HCT116 (cell line): Measurements from ENCODE around the gene MSI2. TPM values are rescaled to one million over a fixed set of nuclear protein-coding genes. Genes with fewer than 3 reads are reported as not detected.

ENCODE experiments used
- ATAC-seq: fragments of 200-7000 bp; cut with Tn5 transposase; 2 replicates; pipeline ENCODE4 v1.9.1; 2020; ENCODE audit warnings: mild to moderate bottlenecking, moderate library complexity
- BruUV-seq: library from RNA; stranded (reverse); fragments of 400-500 nt; replicated peaks from 2 replicates; lab custom pipeline; 2021; lab: Mats Ljungman, UMichigan
- CTCF ChIA-PET: fragments of 300-600 bp; sonication (Branson Sonifier 250); formaldehyde crosslinking; loops from one replicate; lab custom pipeline; 2021; ENCODE audit warnings: antibody characterized with exemption; lab: Charles Lee
- POLR2A ChIA-PET: fragments of 300-600, 350-600 bp; sonication (Branson Sonifier 250); formaldehyde crosslinking; loops from one replicate; lab custom pipeline; 2021; ENCODE audit warnings: antibody characterized with exemption; lab: Charles Lee
- RAD21 ChIA-PET, 2 experiments: fragments of 300-600 bp; sonication (Branson Sonifier 250); formaldehyde crosslinking; loops; one replicate each; lab custom pipeline; 2023; ENCODE audit warnings: low total read pairs in 2 of 2; ENCODE audit not compliant: uncharacterized antibody in 2 of 2, unreplicated experiment in 2 of 2, low non-redundant PET in 1 of 2; lab: Charles Lee
- DNase-seq: peaks from one replicate; pipeline ENCODE4 v3.0.0-alpha.2; 2010; ENCODE audit warnings: low read depth, low spot score
- H2AFZ ChIP-seq: fragments of 200-600 bp; shearing (Covaris generic), sonication (generic); 2 replicates; pipeline ENCODE4 v1.6.1; 2017; ENCODE audit warnings: low read depth, mixed run types, mixed read lengths, antibody characterized with exemption, low read length; ENCODE audit not compliant: poor library complexity, severe bottlenecking
- H3K27ac ChIP-seq: 2 replicates; pipeline ENCODE4 v1.5.1; 2012; ENCODE audit warnings: low read depth, low read length
- H3K27me3 ChIP-seq: fragments of 200-600 bp; sonication (generic); 2 replicates; pipeline ENCODE4 v1.6.1; 2016; ENCODE audit warnings: mixed run types, low read length, mixed read lengths; ENCODE audit not compliant: insufficient read depth
- H3K36me3 ChIP-seq, 2 experiments: fragments of 200-500 bp in 1 of 2; fragments of 200-600 bp in 1 of 2; sonication (Bioruptor generic) in 1 of 2; sonication (generic) in 1 of 2; 2 replicates each; pipeline versions ENCODE4 v1.5.1 to v1.6.1; 2014 to 2016; ENCODE audit warnings: low read length in 2 of 2, inconsistent platforms in 1 of 2, mixed read lengths in 1 of 2, mixed run types in 1 of 2; ENCODE audit not compliant: insufficient read depth in 2 of 2, control insufficient read depth in 1 of 2
- H3K4me1 ChIP-seq, 2 experiments: fragments of 200-600 bp in 1 of 2; sonication (generic) in 1 of 2; 2 replicates each; pipeline versions ENCODE4 v1.5.1 to v1.6.1; 2012 to 2017; ENCODE audit warnings: low read length in 2 of 2, inconsistent platforms in 1 of 2, mild to moderate bottlenecking in 1 of 2, mixed read lengths in 1 of 2, mixed run types in 1 of 2, moderate library complexity in 1 of 2; ENCODE audit not compliant: insufficient read depth in 2 of 2, control insufficient read depth in 1 of 2
- H3K4me2 ChIP-seq: fragments of 200-600 bp; sonication (generic); 2 replicates; pipeline ENCODE4 v1.6.1; 2017; ENCODE audit warnings: mixed run types, low read length, mixed read lengths
- H3K4me3 ChIP-seq, 2 experiments: fragments of 200-600 bp in 1 of 2; sonication (generic) in 1 of 2; replicated peaks in 1 of 2; 2 replicates each; pipeline ENCODE4 v1.5.1; 2011 to 2016; ENCODE audit warnings: low read length in 2 of 2, control low read depth in 1 of 2, low read depth in 1 of 2, mild to moderate bottlenecking in 1 of 2, mixed read lengths in 1 of 2, mixed run types in 1 of 2
- H3K79me2 ChIP-seq: fragments of 200-600 bp; sonication (generic); 2 replicates; pipeline ENCODE4 v1.6.1; 2017; ENCODE audit warnings: mild to moderate bottlenecking, mixed run types, low read length, moderate library complexity, mixed read lengths; ENCODE audit not compliant: insufficient read depth
- H3K9ac ChIP-seq: fragments of 200-600 bp; sonication (generic); 2 replicates; pipeline ENCODE4 v1.6.1; 2016; ENCODE audit warnings: low read length, mixed read lengths
- H3K9me2 ChIP-seq: fragments of 200-600 bp; sonication (generic), shearing (Covaris generic); 2 replicates; pipeline ENCODE4 v1.6.1; 2017; ENCODE audit warnings: mixed run types, mild to moderate bottlenecking, moderate library complexity; ENCODE audit not compliant: insufficient read depth
- H3K9me3 ChIP-seq, 2 experiments: fragments of 200-500 bp in 1 of 2; fragments of 200-600 bp in 1 of 2; sonication (Bioruptor generic) in 1 of 2; sonication (generic) in 1 of 2; 2 replicates each; pipeline ENCODE4 v1.6.1; 2014 to 2017; ENCODE audit warnings: low read length in 2 of 2, mixed read lengths in 2 of 2, inconsistent platforms in 1 of 2, low read depth in 1 of 2, mild to moderate bottlenecking in 1 of 2, mixed run types in 1 of 2, moderate library complexity in 1 of 2; ENCODE audit not compliant: control insufficient read depth in 1 of 2, insufficient read depth in 1 of 2
- H4K20me1 ChIP-seq: fragments of 200-600 bp; sonication (generic), shearing (Covaris generic); 2 replicates; pipeline ENCODE4 v1.6.1; 2017; ENCODE audit warnings: mixed run types, mild to moderate bottlenecking, moderate library complexity; ENCODE audit not compliant: insufficient read depth
- ATF3 ChIP-seq: IDR thresholded peaks from 2 replicates; pipeline ENCODE4 v1.6.1; 2012
- CBX3 ChIP-seq: IDR thresholded peaks from 2 replicates; pipeline ENCODE4 v1.6.1; 2012; ENCODE audit warnings: low read depth
- CEBPB ChIP-seq: IDR thresholded peaks from 2 replicates; pipeline ENCODE4 v1.6.1; 2012; ENCODE audit warnings: low read depth
- CTCF ChIP-seq, 3 experiments: fragments of 200-600 bp in 1 of 3; sonication (generic) in 1 of 3; IDR thresholded peaks in 2 of 3; conservative IDR thresholded peaks in 1 of 3; 2 replicates each; pipeline ENCODE4 v1.5.1; 2012 to 2017; ENCODE audit warnings: low read depth in 2 of 3, low read length in 2 of 3, antibody characterized with exemption in 1 of 3, borderline replicate concordance in 1 of 3, control low read depth in 1 of 3, mild to moderate bottlenecking in 1 of 3, mixed read lengths in 1 of 3, mixed run types in 1 of 3, moderate library complexity in 1 of 3; ENCODE audit not compliant: insufficient read depth in 1 of 3
- ELF1 ChIP-seq: IDR thresholded peaks from 2 replicates; pipeline ENCODE4 v1.6.1; 2012; ENCODE audit warnings: low read depth, borderline replicate concordance
- EZH2 ChIP-seq: fragments of 200-600 bp; sonication (generic); IDR thresholded peaks from 2 replicates; pipeline ENCODE4 v1.6.1; 2017; ENCODE audit warnings: antibody characterized with exemption, mixed run types
- EZH2phosphoT487 ChIP-seq: fragments of 200-600 bp; IDR thresholded peaks from 2 replicates; pipeline ENCODE4 v1.6.1; 2018; ENCODE audit warnings: antibody characterized with exemption, borderline replicate concordance
- FOSL1 ChIP-seq: IDR thresholded peaks from 2 replicates; pipeline ENCODE4 v1.6.1; 2012; ENCODE audit warnings: low read depth
- JUND ChIP-seq: IDR thresholded peaks from 2 replicates; pipeline ENCODE4 v1.6.1; 2012
- MAX ChIP-seq: IDR thresholded peaks from 2 replicates; pipeline ENCODE4 v1.6.1; 2012
- POLR2A ChIP-seq: IDR thresholded peaks from 2 replicates; pipeline ENCODE4 v1.7.0; 2011; ENCODE audit warnings: borderline replicate concordance; ENCODE audit not compliant: insufficient read depth, insufficient read length; ENCODE audit errors: extremely low read depth
- POLR2AphosphoS5 ChIP-seq: IDR thresholded peaks from 2 replicates; pipeline ENCODE4 v1.6.1; 2011; ENCODE audit warnings: mild to moderate bottlenecking, low read depth, low read length, moderate library complexity
- RAD21 ChIP-seq: IDR thresholded peaks from 2 replicates; pipeline ENCODE4 v1.6.1; 2012; ENCODE audit warnings: low read depth, mild to moderate bottlenecking
- REST ChIP-seq: IDR thresholded peaks from 2 replicates; pipeline ENCODE4 v1.6.1; 2012; ENCODE audit warnings: low read depth
- SP1 ChIP-seq: IDR thresholded peaks from 2 replicates; pipeline ENCODE4 v1.6.1; 2012; ENCODE audit warnings: low read depth
- TCF7L2 ChIP-seq: IDR thresholded peaks from 2 replicates; pipeline ENCODE4 v1.7.0; 2011; ENCODE audit warnings: borderline replicate concordance, inconsistent platforms; ENCODE audit not compliant: insufficient read depth, insufficient read length; ENCODE audit errors: extremely low read depth
- ZBTB33 ChIP-seq: IDR thresholded peaks from 2 replicates; pipeline ENCODE4 v1.6.1; 2011; ENCODE audit warnings: mild to moderate bottlenecking, low read length, moderate library complexity; ENCODE audit not compliant: insufficient replicate concordance; ENCODE audit errors: extremely low read depth
- ZFX ChIP-seq: fragments of 450-650 bp; IDR thresholded peaks from 2 replicates; pipeline ENCODE4 v1.6.1; 2017
- ZNF274 ChIP-seq: fragments of 200-500 bp; sonication (Bioruptor generic); IDR thresholded peaks from 2 replicates; pipeline ENCODE4 v1.6.1; 2014; ENCODE audit warnings: mild to moderate bottlenecking, low read depth, low read length, inconsistent platforms
- intact Hi-C: fragments of 100-400 bp; cut with micrococcal nuclease; formaldehyde crosslinking; loops from 2 replicates; pipeline ENCODE4 v1.10.0; 2022
- total RNA-seq: library from RNA; stranded (reverse); gene quantifications from one replicate; pipeline ENCODE4 v1.2.1, GENCODE V29; 2021; ENCODE audit not compliant: unreplicated experiment

MSI2 gene
- total RNA-seq, 1 experiment from 2014 or later = 137 TPM

- intact Hi-C loops = no loop called here
- H3K36me3 ChIP-seq = no peaks in the 10 kb centered on the region; a peak in 1 of 4 replicates
These were observed 382.0 kb downstream of the MSI2 start for GRCh38 chr17:57638284-57638683.

More at GRCh38 chr17:57638284-57638683, 382.0 kb downstream of the MSI2 start:
- no peaks in the 10 kb centered on the region for H3K27me3 ChIP-seq
- no peaks in the 10 kb centered on the region for H3K9me3 ChIP-seq
- ATAC-seq = no peak
- H3K27ac ChIP-seq = no peak overlapping the region
- no peak overlapping the region for H3K4me2 ChIP-seq
- DNase-seq = no peak
- no peaks in the 10 kb centered on the region for H3K9me2 ChIP-seq
- ChIA-PET POLR2A (no interaction called here), RAD21 (no interaction called here), CTCF (no interaction called here)
- TF ChIP-seq REST (no peak), ATF3 (no peak), CTCF (IDR thresholded peaks at IDR 0.05 in 2 of 3, conservative IDR thresholded peaks at IDR 0.05 in 1 of 3; ENCODE audit: borderline replicate concordance in 1 of 3, insufficient read depth in 1 of 3, low read depth in 2 of 3, low read length in 2 of 3) (no peak), ZFX (no peak), TCF7L2 (no peak), EZH2 (no peak), FOSL1 (no peak), CBX3 (no peak), ZNF274 (no peak), MAX (no peak), POLR2A (no peak), ELF1 (no peak), POLR2AphosphoS5 (no peak), ZBTB33 (no peak), JUND (no peak), SP1 (no peak), RAD21 (no peak), CEBPB (no peak), EZH2phosphoT487 (no peak)
- no TSS peak for BruUV-seq
- no peaks in the 10 kb centered on the region for H3K4me1 ChIP-seq
- H2AFZ ChIP-seq = no peak overlapping the region
- no peaks in the 10 kb centered on the region for H3K79me2 ChIP-seq
- H3K4me3 ChIP-seq = no peak overlapping the region
- H3K9ac ChIP-seq = no peak overlapping the region
- no peaks in the 10 kb centered on the region for H4K20me1 ChIP-seq
